Heart left ventricle (tissue), 16 donors: ENCODE results near the gene HEPN1. TPM values are rescaled to one million over a fixed set of nuclear protein-coding genes. Genes with fewer than 3 reads are reported as not detected.

Source experiments
- ATAC-seq, 4 donors: fragments of 200-7000 bp; cut with Tn5 transposase; one replicate each; pipeline ENCODE4 v1.9.1; 2020 to 2022; ENCODE audit warnings: moderate library complexity in 4 of 4, mild to moderate bottlenecking in 3 of 4, moderate number of reproducible peaks in 1 of 4
- DNase-seq, 5 donors: peaks; one replicate each; pipeline ENCODE4 v3.0.0-alpha.2; 2020
- H3K27ac ChIP-seq, 12 donors: fragments of 200-600 bp; sonication (generic) in 4 of 12; one replicate each; pipeline versions ENCODE4 v1.5.0 to v1.8.0; 2016 to 2022; ENCODE audit warnings: mild to moderate bottlenecking in 2 of 12
- H3K27me3 ChIP-seq, 9 donors: fragments of 200-600 bp; sonication (generic) in 2 of 9; one replicate each; pipeline versions ENCODE4 v1.5.1 to v1.8.0; 2016 to 2022; ENCODE audit warnings: mild to moderate bottlenecking in 3 of 9
- H3K36me3 ChIP-seq, 9 donors: fragments of 200-600 bp; sonication (generic) in 2 of 9; one replicate each; pipeline versions ENCODE4 v1.5.0 to v1.8.0; 2018 to 2022; ENCODE audit warnings: mild to moderate bottlenecking in 2 of 9
- H3K4me1 ChIP-seq, 12 donors: fragments of 200-600 bp; sonication (generic) in 4 of 12; one replicate each; pipeline versions ENCODE4 v1.5.0 to v1.8.0; 2016 to 2022; ENCODE audit warnings: mild to moderate bottlenecking in 3 of 12
- H3K4me3 ChIP-seq, 12 donors: fragments of 200-600 bp; sonication (generic) in 4 of 12; one replicate each; pipeline versions ENCODE4 v1.5.0 to v1.8.0; 2017 to 2022; ENCODE audit warnings: mild to moderate bottlenecking in 9 of 12, moderate library complexity in 4 of 12
- H3K9me3 ChIP-seq, 12 donors: fragments of 200-600 bp; sonication (generic) in 4 of 12; one replicate each; pipeline versions ENCODE4 v1.5.0 to v1.8.0; 2016 to 2022; ENCODE audit warnings: mild to moderate bottlenecking in 1 of 12
- CTCF ChIP-seq, 12 donors: fragments of 200-600 bp; sonication (generic) in 4 of 12; IDR thresholded peaks; one replicate each; pipeline versions ENCODE4 v1.5.0 to v1.8.0; 2018 to 2022; ENCODE audit warnings: antibody characterized with exemption in 12 of 12, mild to moderate bottlenecking in 5 of 12
- POLR2A ChIP-seq, 2 donors: fragments of 450-650 bp; IDR thresholded peaks; one replicate each; pipeline ENCODE4 v1.6.1; 2017; ENCODE audit warnings: antibody characterized with exemption in 2 of 2, mild to moderate bottlenecking in 2 of 2, moderate library complexity in 2 of 2
- WGBS, 4 donors: extraction: QIAGEN DNeasy Blood & Tissue Kit in 2 of 4; methylation state at CpG; one replicate each; pipeline versions ENCODE4 v1.1.5 to v1.1.7; 2013 to 2018; 5-methylcytosine and 5-hydroxymethylcytosine counted together
- intact Hi-C, 10 donors: fragments of 100-400 bp; cut with DNase I; formaldehyde crosslinking; loops; one replicate each; pipeline versions ENCODE4 v1.11.1 to v1.14.2; 2022
- polyA plus RNA-seq, 2 donors: library from polyadenylated mRNA; stranded (reverse); fragments of 200-250 nt; gene quantifications; one replicate each; pipeline ENCODE4 v1.2.3, GENCODE V29; 2013
- total RNA-seq, 9 donors: library from RNA; depleted of rRNA in 2 of 9; stranded (reverse); fragments of >200 nt in 2 of 9; fragmentation: NEBNext Ultra II Directional in 3 of 9; extraction: Animal tissue kit (Norgen Biotek cat#: 25700) in 3 of 9; gene quantifications; one replicate each; pipeline versions ENCODE4 v1.1.0 to v1.2.4, GENCODE V29; 2016 to 2023
- donor health status: ischemic (EF 13 %, LVEDD 7.1; RV severe dilation, severe dysfunction).
- donor health status: healthy with polysubstance abuse.
- donor health status: DM: no; HTN: yes; CAD: no.
- donor health status: DM: no; HTN: no; CAD: no.
- donor health status: ischemic (EF 25% LVEDD 6.9; RV normal size, moderate dysfunction).
- donor health status: ischemic (EF 25% LVEDD 5.7; RV mildly dilated, moderate dysfunction).
- donor health status: healthy.
- donor health status: DM: yes; HTN: yes; CAD: no.
- donor health status: ischemic (EF 35%, LVEDD 5.7; RV mildly dilated, moderate dysfunction).
- donor health status: nonischemic (EF 11% LVEDD 7.7; RV severe dilation, severe dysfunction).
- donor health status: DM: yes; HTN: yes; CAD: no.
- donor health status: PGD.
- donor health status: ischemic (EF 29% LVEDD 5.4; RV normal size, mild dysfunction).
- donor health status: nonischemic (EF 23%, LVEDD 6.1; RV moderate dilation, normal function).

HEPN1 gene
- total and polyA plus RNA-seq, 11 donors, result not detected

- Histone ChIP-seq H3K4me3 (no peak overlapping the region), H3K4me1 (peaks cover 0 to 41% (median 21%) of the 10 kb centered on the region in 12 donors), H3K9me3 (no peaks in the 10 kb centered on the region), H3K27me3 (peaks cover 0 to 14% (median 0%) of the 10 kb centered on the region in 9 donors), H3K36me3 (peaks cover 0 to 10% (median 0%) of the 10 kb centered on the region in 9 donors), H3K27ac (peak overlapping the region in 11 of 12 donors; percentile 27 to 68 (median 41))
- peak in 3 of 5 donors; percentile 8 to 25 (median 15) for DNase-seq
- 54 to 58% (median 56%) methylated on average over 11 of the region's 11 CpGs for WGBS, 4 donors
- peak in 1 of 4 donors; percentile 39 for ATAC-seq
- TF ChIP-seq CTCF (IDR thresholded peaks at IDR 0.05) (no peak), POLR2A (IDR thresholded peaks at IDR 0.05) (no peak)
- intact Hi-C loops, result no loop called here
These were observed 36.5 kb upstream of the HEPN1 start for GRCh38 chr11:124882339-124883071.

GRCh38 chr11:124884340-124884739, 34.7 kb upstream of the HEPN1 start:
- Histone ChIP-seq H3K4me1 (peaks cover 0 to 50% (median 24%) of the 10 kb centered on the region in 12 donors), H3K4me3 (no peak overlapping the region), H3K9me3 (no peaks in the 10 kb centered on the region), H3K27ac (no peak overlapping the region), H3K27me3 (no peaks in the 10 kb centered on the region), H3K36me3 (peaks cover 0 to 12% (median 6%) of the 10 kb centered on the region in 9 donors)
- TF ChIP-seq POLR2A (IDR thresholded peaks at IDR 0.05) (no peak), CTCF (IDR thresholded peaks at IDR 0.05) (no peak)
- peak in 1 of 5 donors; percentile 7 for DNase-seq
- WGBS, 4 donors, result 71 to 100% (median 76%) methylated on average over 1 of the region's 1 CpG
- ATAC-seq, result no peak
- intact Hi-C loops, result no loop called here

GRCh38 chr11:124884869-124885479, 34.1 kb upstream of the HEPN1 start:
- Histone ChIP-seq H3K9me3 (no peaks in the 10 kb centered on the region), H3K4me3 (no peak overlapping the region), H3K36me3 (peaks cover 0 to 12% (median 6%) of the 10 kb centered on the region in 9 donors), H3K4me1 (peaks cover 0 to 56% (median 29%) of the 10 kb centered on the region in 12 donors), H3K27ac (no peak overlapping the region), H3K27me3 (no peaks in the 10 kb centered on the region)
- TF ChIP-seq POLR2A (IDR thresholded peaks at IDR 0.05), result no peak
- TF ChIP-seq CTCF (IDR thresholded peaks at IDR 0.05), result no peak
- intact Hi-C loops, result no loop called here
- 51 to 67% (median 60%) methylated on average over 3 to 5 of the region's 5 CpGs for WGBS, 4 donors
- DNase-seq (peak in 1 of 5 donors; percentile 21), ATAC-seq (no peak)

GRCh38 chr11:124886476-124886875, 32.6 kb upstream of the HEPN1 start:
- DNase-seq (peak in 2 of 5 donors; percentile 9 to 18), ATAC-seq (no peak)
- Histone ChIP-seq H3K27ac (no peak overlapping the region), H3K4me1 (peaks cover 0 to 64% (median 41%) of the 10 kb centered on the region in 12 donors), H3K27me3 (no peaks in the 10 kb centered on the region), H3K4me3 (no peak overlapping the region), H3K9me3 (no peaks in the 10 kb centered on the region), H3K36me3 (peaks cover 0 to 15% (median 6%) of the 10 kb centered on the region in 9 donors)
- TF ChIP-seq POLR2A (IDR thresholded peaks at IDR 0.05), result no peak
- no peak for TF ChIP-seq CTCF (IDR thresholded peaks at IDR 0.05)
- intact Hi-C loops, result no loop called here
- 86 to 90% (median 87%) methylated on average over 11 of the region's 11 CpGs for WGBS, 4 donors
